Neural crest cell (in vitro differentiated cells): Measurements from ENCODE around the gene CA6. TPM values are rescaled to one million over a fixed set of nuclear protein-coding genes. Genes with fewer than 3 reads are reported as not detected.
"Not testable (repeated sequence)": the region's sequence is repeated elsewhere in the genome, so short reads cannot be mapped to it uniquely, and the experiment has no call there.

Experiments used
- DNase-seq: peaks from one replicate; pipeline ENCODE4 v3.0.0; 2021; ENCODE audit warnings: low read depth, mixed read lengths, low spot score
- H3K27ac Mint-ChIP-seq: one replicate; pipeline ENCODE4 v1.8.0; 2021; ENCODE audit warnings: mild to moderate bottlenecking, mixed read lengths; ENCODE audit not compliant: unreplicated experiment
- H3K27me3 Mint-ChIP-seq: 2 replicates; pipeline ENCODE4 v1.8.0; 2021; ENCODE audit warnings: low read depth, mild to moderate bottlenecking, mixed read lengths
- H3K36me3 Mint-ChIP-seq: 2 replicates; pipeline ENCODE4 v1.8.0; 2021; ENCODE audit warnings: low read depth, mild to moderate bottlenecking, mixed read lengths
- H3K4me1 Mint-ChIP-seq: 2 replicates; pipeline ENCODE4 v1.8.0; 2021; ENCODE audit warnings: mixed read lengths
- H3K4me3 Mint-ChIP-seq: one replicate; pipeline ENCODE4 v1.8.0; 2021; ENCODE audit warnings: mild to moderate bottlenecking, mixed read lengths
- H3K9me3 Mint-ChIP-seq: 2 replicates; pipeline ENCODE4 v1.8.0; 2021; ENCODE audit warnings: mixed read lengths
- CTCF ChIP-seq: fragments of 200-600 bp; sonication (generic); conservative IDR thresholded peaks from 2 replicates; pipeline ENCODE4 v1.5.0; 2021; ENCODE audit warnings: antibody characterized with exemption, mild to moderate bottlenecking
- total RNA-seq: library from RNA; stranded (reverse); gene quantifications from 2 replicates; pipeline ENCODE4 v1.2.1, GENCODE V29; 2021

The CA6 gene
- total RNA-seq, 1 donor from 2014 or later = not detected

- no peaks in the 10 kb centered on the region for H3K9me3 Mint-ChIP-seq
- TF ChIP-seq CTCF = no peak
- no peak for DNase-seq
- H3K4me3 Mint-ChIP-seq = no peak overlapping the region
- no peaks in the 10 kb centered on the region for H3K27me3 Mint-ChIP-seq
- no peak overlapping the region for H3K27ac Mint-ChIP-seq
- H3K4me1 Mint-ChIP-seq = no peaks in the 10 kb centered on the region
- no peaks in the 10 kb centered on the region for H3K36me3 Mint-ChIP-seq
Measured at GRCh38 chr1:9016455-9016854, 70.8 kb downstream of the CA6 start.

- Mint-ChIP-seq H3K27ac (no peak overlapping the region), H3K4me1 (no peaks in the 10 kb centered on the region), H3K27me3 (no peaks in the 10 kb centered on the region), H3K36me3 (no peaks in the 10 kb centered on the region), H3K9me3 (no peaks in the 10 kb centered on the region), H3K4me3 (no peak overlapping the region)
- no peak for TF ChIP-seq CTCF
- DNase-seq = no peak
Measured at GRCh38 chr1:9018333-9018732, 72.7 kb downstream of the CA6 start.

- no peak for TF ChIP-seq CTCF
- H3K36me3 Mint-ChIP-seq = no peaks in the 10 kb centered on the region
- no peak for DNase-seq
- no peak overlapping the region for H3K27ac Mint-ChIP-seq
- H3K4me3 Mint-ChIP-seq = no peak overlapping the region
- H3K4me1 Mint-ChIP-seq = no peaks in the 10 kb centered on the region
- no peaks in the 10 kb centered on the region for H3K9me3 Mint-ChIP-seq
- no peaks in the 10 kb centered on the region for H3K27me3 Mint-ChIP-seq
Measured at GRCh38 chr1:9019896-9020295, 74.2 kb downstream of the CA6 start.

GRCh38 chr1:9020305-9020704 lies 74.6 kb downstream of the CA6 start:
- no peaks in the 10 kb centered on the region for H3K4me1 Mint-ChIP-seq
- H3K9me3 Mint-ChIP-seq = no peaks in the 10 kb centered on the region
- no peak for DNase-seq
- no peak overlapping the region for H3K4me3 Mint-ChIP-seq
- H3K27ac Mint-ChIP-seq = no peak overlapping the region
- TF ChIP-seq CTCF = no peak
- H3K27me3 Mint-ChIP-seq = no peaks in the 10 kb centered on the region
- no peaks in the 10 kb centered on the region for H3K36me3 Mint-ChIP-seq

- not testable (repeated sequence) for DNase-seq, H3K4me1 Mint-ChIP-seq, H3K27me3 Mint-ChIP-seq, H3K4me3 Mint-ChIP-seq, H3K36me3 Mint-ChIP-seq, H3K9me3 Mint-ChIP-seq, H3K27ac Mint-ChIP-seq
Measured at GRCh38 chr1:9022026-9022738, 76.5 kb downstream of the CA6 start.

GRCh38 chr1:9022773-9023172 lies 77.1 kb downstream of the CA6 start:
- no peaks in the 10 kb centered on the region for H3K9me3 Mint-ChIP-seq
- no peak overlapping the region for H3K4me3 Mint-ChIP-seq
- H3K27ac Mint-ChIP-seq = no peak overlapping the region
- no peaks in the 10 kb centered on the region for H3K4me1 Mint-ChIP-seq
- no peaks in the 10 kb centered on the region for H3K27me3 Mint-ChIP-seq
- no peak for TF ChIP-seq CTCF
- H3K36me3 Mint-ChIP-seq = no peaks in the 10 kb centered on the region
- no peak for DNase-seq

Other genes with a start within 250 kb of the CA6 start
- gene RERE, start 128.2 kb upstream of the CA6 start, total RNA-seq = 107 and 122 TPM in 2 replicates
- 1,269 and 1,339 TPM in 2 replicates for gene ENO1, start 67.2 kb upstream of the CA6 start, total RNA-seq
- gene SLC2A7, start 80.6 kb downstream of the CA6 start, total RNA-seq = not detected in 2 replicates
- gene SLC2A5, start 123.8 kb downstream of the CA6 start, total RNA-seq = not detected in 2 replicates
- gene GPR157, start 183.2 kb downstream of the CA6 start, total RNA-seq = 1.3 and 1.9 TPM in 2 replicates